Heart left ventricle (tissue), 16 donors: Measurements from ENCODE around the gene ZSCAN2. TPM values are rescaled to one million over a fixed set of nuclear protein-coding genes. Genes with fewer than 3 reads are reported as not detected.
"Not testable (repeated sequence)": the region's sequence is repeated elsewhere in the genome, so short reads cannot be mapped to it uniquely, and the experiment has no call there.

Source experiments
- ATAC-seq, 4 donors: fragments of 200-7000 bp; cut with Tn5 transposase; one replicate each; pipeline ENCODE4 v1.9.1; 2020 to 2022; ENCODE audit warnings: moderate library complexity in 4 of 4, mild to moderate bottlenecking in 3 of 4, moderate number of reproducible peaks in 1 of 4
- DNase-seq, 5 donors: peaks; one replicate each; pipeline ENCODE4 v3.0.0-alpha.2; 2020
- H3K27ac ChIP-seq, 12 donors: fragments of 200-600 bp; sonication (generic) in 4 of 12; one replicate each; pipeline versions ENCODE4 v1.5.0 to v1.8.0; 2016 to 2022; ENCODE audit warnings: mild to moderate bottlenecking in 2 of 12
- H3K27me3 ChIP-seq, 9 donors: fragments of 200-600 bp; sonication (generic) in 2 of 9; one replicate each; pipeline versions ENCODE4 v1.5.1 to v1.8.0; 2016 to 2022; ENCODE audit warnings: mild to moderate bottlenecking in 3 of 9
- H3K36me3 ChIP-seq, 9 donors: fragments of 200-600 bp; sonication (generic) in 2 of 9; one replicate each; pipeline versions ENCODE4 v1.5.0 to v1.8.0; 2018 to 2022; ENCODE audit warnings: mild to moderate bottlenecking in 2 of 9
- H3K4me1 ChIP-seq, 12 donors: fragments of 200-600 bp; sonication (generic) in 4 of 12; one replicate each; pipeline versions ENCODE4 v1.5.0 to v1.8.0; 2016 to 2022; ENCODE audit warnings: mild to moderate bottlenecking in 3 of 12
- H3K4me3 ChIP-seq, 12 donors: fragments of 200-600 bp; sonication (generic) in 4 of 12; one replicate each; pipeline versions ENCODE4 v1.5.0 to v1.8.0; 2017 to 2022; ENCODE audit warnings: mild to moderate bottlenecking in 9 of 12, moderate library complexity in 4 of 12
- H3K9me3 ChIP-seq, 12 donors: fragments of 200-600 bp; sonication (generic) in 4 of 12; one replicate each; pipeline versions ENCODE4 v1.5.0 to v1.8.0; 2016 to 2022; ENCODE audit warnings: mild to moderate bottlenecking in 1 of 12
- CTCF ChIP-seq, 12 donors: fragments of 200-600 bp; sonication (generic) in 4 of 12; IDR thresholded peaks; one replicate each; pipeline versions ENCODE4 v1.5.0 to v1.8.0; 2018 to 2022; ENCODE audit warnings: antibody characterized with exemption in 12 of 12, mild to moderate bottlenecking in 5 of 12
- POLR2A ChIP-seq, 2 donors: fragments of 450-650 bp; IDR thresholded peaks; one replicate each; pipeline ENCODE4 v1.6.1; 2017; ENCODE audit warnings: antibody characterized with exemption in 2 of 2, mild to moderate bottlenecking in 2 of 2, moderate library complexity in 2 of 2
- WGBS, 4 donors: extraction: QIAGEN DNeasy Blood & Tissue Kit in 2 of 4; methylation state at CpG; one replicate each; pipeline versions ENCODE4 v1.1.5 to v1.1.7; 2013 to 2018; 5-methylcytosine and 5-hydroxymethylcytosine counted together
- intact Hi-C, 10 donors: fragments of 100-400 bp; cut with DNase I; formaldehyde crosslinking; loops; one replicate each; pipeline versions ENCODE4 v1.11.1 to v1.14.2; 2022
- polyA plus RNA-seq, 2 donors: library from polyadenylated mRNA; stranded (reverse); fragments of 200-250 nt; gene quantifications; one replicate each; pipeline ENCODE4 v1.2.3, GENCODE V29; 2013
- total RNA-seq, 9 donors: library from RNA; depleted of rRNA in 2 of 9; stranded (reverse); fragments of >200 nt in 2 of 9; fragmentation: NEBNext Ultra II Directional in 3 of 9; extraction: Animal tissue kit (Norgen Biotek cat#: 25700) in 3 of 9; gene quantifications; one replicate each; pipeline versions ENCODE4 v1.1.0 to v1.2.4, GENCODE V29; 2016 to 2023
- donor health status: ischemic (EF 13 %, LVEDD 7.1; RV severe dilation, severe dysfunction).
- donor health status: healthy with polysubstance abuse.
- donor health status: DM: no; HTN: yes; CAD: no.
- donor health status: DM: no; HTN: no; CAD: no.
- donor health status: ischemic (EF 25% LVEDD 6.9; RV normal size, moderate dysfunction).
- donor health status: ischemic (EF 25% LVEDD 5.7; RV mildly dilated, moderate dysfunction).
- donor health status: healthy.
- donor health status: DM: yes; HTN: yes; CAD: no.
- donor health status: ischemic (EF 35%, LVEDD 5.7; RV mildly dilated, moderate dysfunction).
- donor health status: nonischemic (EF 11% LVEDD 7.7; RV severe dilation, severe dysfunction).
- donor health status: DM: yes; HTN: yes; CAD: no.
- donor health status: PGD.
- donor health status: ischemic (EF 29% LVEDD 5.4; RV normal size, mild dysfunction).
- donor health status: nonischemic (EF 23%, LVEDD 6.1; RV moderate dilation, normal function).

Gene ZSCAN2
- total and polyA plus RNA-seq, 11 donors, result 4.3 to 10.6 (median 5.6) TPM

GRCh38 chr15:84582583-84583157 is 18.1 kb upstream of the ZSCAN2 start:
- no peak for TF ChIP-seq CTCF (IDR thresholded peaks at IDR 0.05)
- TF ChIP-seq POLR2A (IDR thresholded peaks at IDR 0.05), result no peak
- ATAC-seq, result no peak
- no peak for DNase-seq
- WGBS, 4 donors, result 93 to 98% (median 94%) methylated on average over 2 of the region's 2 CpGs
- intact Hi-C loops, result loop anchor here in 3 of 10 donors (10.0 kb wide), 3 partner anchors 192 to 462 kb away; no protein-coding TSS in a partner anchor
- Histone ChIP-seq H3K27ac (no peak overlapping the region), H3K4me3 (no peak overlapping the region), H3K27me3 (no peaks in the 10 kb centered on the region), H3K36me3 (no peaks in the 10 kb centered on the region), H3K9me3 (no peaks in the 10 kb centered on the region), H3K4me1 (peaks cover 0 to 1% (median under 1%) of the 10 kb centered on the region in 12 donors)

- not testable (repeated sequence) for H3K27ac ChIP-seq, ATAC-seq, H3K9me3 ChIP-seq, H3K27me3 ChIP-seq, H3K36me3 ChIP-seq, H3K4me3 ChIP-seq, DNase-seq, H3K4me1 ChIP-seq
- intact Hi-C loops, result loop anchor here in 3 of 10 donors (10.0 kb wide), 3 partner anchors 191 to 461 kb away; no protein-coding TSS in a partner anchor
- WGBS, 4 donors, result 44 to 50% (median 45%) methylated on average over 4 of the region's 4 CpGs
Measured at GRCh38 chr15:84583921-84584320, 16.9 kb upstream of the ZSCAN2 start.

- ATAC-seq, result no peak
- WGBS, 4 donors, result 69 to 78% (median 71%) methylated on average over 6 of the region's 6 CpGs
- no peak for TF ChIP-seq POLR2A (IDR thresholded peaks at IDR 0.05)
- no peak for TF ChIP-seq CTCF (IDR thresholded peaks at IDR 0.05)
Measured at GRCh38 chr15:84586696-84587095, 14.1 kb upstream of the ZSCAN2 start.

GRCh38 chr15:84588053-84588874 is 12.5 kb upstream of the ZSCAN2 start:
- intact Hi-C loops, result loop anchor here in 7 of 10 donors (1.0 to 10.0 kb wide), 8 partner anchors 69 to 579 kb away; partner anchors contain the start of gene NMB (in 2 of the 7)
- Histone ChIP-seq H3K27me3 (no peaks in the 10 kb centered on the region), H3K4me1 (peaks cover 0 to 10% (median 3%) of the 10 kb centered on the region in 12 donors), H3K4me3 (peak overlapping the region in 10 of 12 donors; percentile 25 to 58 (median 44)), H3K27ac (no peak overlapping the region), H3K9me3 (no peaks in the 10 kb centered on the region), H3K36me3 (no peaks in the 10 kb centered on the region)
- ATAC-seq (peak; percentile 98 to 99 (median 99)), DNase-seq (peak; percentile 84 to 92 (median 87))
- TF ChIP-seq POLR2A (IDR thresholded peaks at IDR 0.05) (no peak), CTCF (IDR thresholded peaks at IDR 0.05) (peak; percentile 82 to 98 (median 90))
- 25 to 26% (median 25%) methylated on average over 24 to 26 of the region's 26 CpGs for WGBS, 4 donors

More at GRCh38 chr15:84586696-84587095, 14.1 kb upstream of the ZSCAN2 start:
- Histone ChIP-seq H3K4me3 (no peak overlapping the region), H3K36me3 (no peaks in the 10 kb centered on the region), H3K4me1 (peaks cover 0 to 10% (median 3%) of the 10 kb centered on the region in 12 donors), H3K27me3 (no peaks in the 10 kb centered on the region), H3K9me3 (no peaks in the 10 kb centered on the region), H3K27ac (no peak overlapping the region)
- intact Hi-C loops, result loop anchor here in 7 of 10 donors (5.0 to 10.0 kb wide), 6 partner anchors 71 to 581 kb away; partner anchors contain the start of gene NMB (in 2 of the 7)
- no peak for DNase-seq
